HepG2 (cell line): ENCODE data around the gene NRL. TPM values are rescaled to one million over a fixed set of nuclear protein-coding genes. Genes with fewer than 3 reads are reported as not detected.

Source experiments
- ARID3A ChIP-seq: IDR thresholded peaks from 2 replicates; pipeline ENCODE4 v1.6.1; 2012; ENCODE audit warnings: low read depth, low read length, improper control_type of control experiment
- ATF6 ChIP-seq: sonication (generic); formaldehyde crosslinking; conservative IDR thresholded peaks from 2 replicates; pipeline ENCODE4 v1.4.0; 2020; ENCODE audit warnings: missing genetic modification reagents
- EED ChIP-seq: sonication (generic); formaldehyde crosslinking; IDR thresholded peaks from 2 replicates; pipeline ENCODE4 v1.5.0; 2020; ENCODE audit warnings: mild to moderate bottlenecking, missing genetic modification reagents
- HHEX ChIP-seq: IDR thresholded peaks from 2 replicates; pipeline ENCODE4 v1.6.1; 2016; ENCODE audit warnings: control low read depth
- HINFP ChIP-seq: sonication (generic); formaldehyde crosslinking; IDR thresholded peaks from 2 replicates; pipeline ENCODE4 v1.4.0; 2020; ENCODE audit warnings: low read depth, mild to moderate bottlenecking, missing genetic modification reagents
- MTF1 ChIP-seq: sonication (generic); formaldehyde crosslinking; IDR thresholded peaks from 2 replicates; pipeline ENCODE4 v1.5.0; 2020; ENCODE audit warnings: missing genetic modification reagents
- PAX8 ChIP-seq: sonication (generic); formaldehyde crosslinking; IDR thresholded peaks from 2 replicates; pipeline ENCODE4 v1.8.0; 2022; ENCODE audit warnings: mild to moderate bottlenecking, missing genetic modification reagents, borderline replicate concordance
- THRA ChIP-seq: sonication (generic); formaldehyde crosslinking; IDR thresholded peaks from 2 replicates; pipeline ENCODE4 v1.4.0; 2020; ENCODE audit warnings: missing genetic modification reagents, borderline replicate concordance
- XBP1 ChIP-seq: sonication (generic); formaldehyde crosslinking; IDR thresholded peaks from 2 replicates; pipeline ENCODE4 v1.5.0; 2020; ENCODE audit warnings: missing genetic modification reagents
- ZBTB39 ChIP-seq: sonication (generic); formaldehyde crosslinking; IDR thresholded peaks from 2 replicates; pipeline ENCODE4 v1.5.0; 2020; ENCODE audit warnings: missing genetic modification reagents
- ZNF121 ChIP-seq: sonication (generic); formaldehyde crosslinking; IDR thresholded peaks from 2 replicates; pipeline ENCODE4 v1.5.0; 2020; ENCODE audit warnings: mild to moderate bottlenecking, missing genetic modification reagents
- ZNF333 ChIP-seq: sonication (generic); formaldehyde crosslinking; IDR thresholded peaks from 2 replicates; pipeline ENCODE4 v1.4.0; 2020; ENCODE audit warnings: mild to moderate bottlenecking, missing genetic modification reagents, borderline replicate concordance
- ZNF468 ChIP-seq: sonication (generic); formaldehyde crosslinking; IDR thresholded peaks from 2 replicates; pipeline ENCODE4 v1.8.0; 2022; ENCODE audit warnings: mild to moderate bottlenecking, moderate library complexity, missing genetic modification reagents
- ZNF563 ChIP-seq: sonication (generic); formaldehyde crosslinking; IDR thresholded peaks from 2 replicates; pipeline ENCODE4 v1.8.0; 2022; ENCODE audit warnings: mild to moderate bottlenecking, moderate library complexity, missing genetic modification reagents
- ZNF687 ChIP-seq: sonication (generic); formaldehyde crosslinking; IDR thresholded peaks from 2 replicates; pipeline ENCODE4 v1.5.1; 2020; ENCODE audit warnings: mild to moderate bottlenecking, missing genetic modification reagents, moderate library complexity
- ZNF788 ChIP-seq: sonication (generic); formaldehyde crosslinking; IDR thresholded peaks from 2 replicates; pipeline ENCODE4 v1.5.0; 2020; ENCODE audit warnings: mild to moderate bottlenecking, missing genetic modification reagents, borderline replicate concordance
- polyA plus RNA-seq, 8 experiments: library from polyadenylated mRNA; depleted of rRNA in 3 of 8; stranded (reverse) in 7 of 8; unstranded in 1 of 8; fragments of >200 nt; fragmentation: Illumina TruSeq in 4 of 8; extraction: Trizol in 4 of 8; gene quantifications; 2 replicates each; pipeline versions ENCODE4 v1.2.1 to v1.2.3, GENCODE V29; 2011 to 2016; ENCODE audit warnings: low read depth in 4 of 8, missing spikeins in 1 of 8, mixed read lengths in 1 of 8; ENCODE audit not compliant: insufficient read depth in 1 of 8
- total RNA-seq, 5 experiments: library from RNA; depleted of rRNA; stranded (reverse); fragments of >200 nt; fragmentation: Illumina TruSeq; extraction: Trizol; gene quantifications; 2 replicates each; pipeline ENCODE4 v1.2.3, GENCODE V29; 2016; ENCODE audit warnings: low read depth in 1 of 5

NRL gene
- total and polyA plus RNA-seq, 2 of the 13 experiments (the other 11 are each of a cell fraction or from before 2014, with no cell fraction given) = 2.5 to 4.7 TPM

- no peak for TF ChIP-seq ARID3A
- TF ChIP-seq ZNF468 = no peak
- TF ChIP-seq HINFP = no peak
- TF ChIP-seq PAX8 (CRISPR knock-in tag) = no peak
- peak; percentile 21; the same call in 1 of the 2 replicates for TF ChIP-seq ZNF788 (CRISPR knock-in tag)
- TF ChIP-seq MTF1 (CRISPR knock-in tag) = no peak
- 0 out of 2 replicates have a peak, but pooled peaks have one; percentile 27 for TF ChIP-seq ZNF687 (CRISPR knock-in tag)
- TF ChIP-seq THRA (CRISPR knock-in tag) = no peak
- TF ChIP-seq XBP1 = no peak
- no peak for TF ChIP-seq ZNF121 (CRISPR knock-in tag)
- no peak for TF ChIP-seq ZBTB39 (CRISPR knock-in tag)
- no peak for TF ChIP-seq HHEX
- no peak for TF ChIP-seq ATF6 (CRISPR knock-in tag)
- TF ChIP-seq EED (CRISPR knock-in tag) = peak; percentile 74; the same call in 1 of the 2 replicates
- TF ChIP-seq ZNF563 = no peak
- no peak for TF ChIP-seq ZNF333
These were observed 36.2 kb upstream of the NRL start (continued) for GRCh38 chr14:24150993-24151392.
